Body of pancreas (tissue), 4 donors: Measurements from ENCODE around the gene CFL1. TPM values are rescaled to one million over a fixed set of nuclear protein-coding genes. Genes with fewer than 3 reads are reported as not detected.

ENCODE experiments used
- ATAC-seq: fragments of 150-250 bp; one replicate; pipeline ENCODE4 v1.9.1; 2016
- DNase-seq, 4 donors: peaks; one replicate each; pipeline ENCODE4 v3.0.0-alpha.2; 2019
- H3K27ac ChIP-seq, 4 donors: fragments of 200-600 bp; sonication (generic); 1 replicate in 3 of 4; 2 replicates in 1 of 4; pipeline versions ENCODE4 v1.5.1 to v1.6.1; 2016 to 2019; ENCODE audit warnings: mild to moderate bottlenecking in 1 of 4, mixed read lengths in 1 of 4, moderate library complexity in 1 of 4
- H3K27me3 ChIP-seq, 2 donors: fragments of 200-600 bp; sonication (generic); one replicate each; pipeline ENCODE4 v1.6.0; 2016; ENCODE audit warnings: mild to moderate bottlenecking in 1 of 2
- H3K36me3 ChIP-seq, 2 donors: fragments of 200-600 bp; sonication (generic); replicated peaks in 1 of 2; 2 replicates each; pipeline ENCODE4 v1.5.1; 2016; ENCODE audit warnings: low read depth in 2 of 2; ENCODE audit not compliant: insufficient read depth in 1 of 2
- H3K4me1 ChIP-seq: fragments of 200-600 bp; sonication (generic); one replicate; pipeline ENCODE4 v1.6.0; 2016
- H3K4me3 ChIP-seq, 2 donors: fragments of 200-600 bp; sonication (generic); 1 replicate in 1 of 2; 2 replicates in 1 of 2; pipeline ENCODE4 v1.5.1; 2016 to 2019
- H3K9me3 ChIP-seq, 3 donors: fragments of 200-600 bp; sonication (generic); 1 replicate in 2 of 3; 2 replicates in 1 of 3; pipeline ENCODE4 v1.5.1; 2016
- CTCF ChIP-seq, 7 experiments: fragments of 450-650 bp in 4 of 7; fragments of 200-600 bp in 3 of 7; sonication (generic) in 3 of 7; IDR thresholded peaks; one replicate each; pipeline ENCODE4 v1.5.1; 2016 to 2019; ENCODE audit warnings: antibody characterized with exemption in 7 of 7
- POLR2A ChIP-seq, 3 donors: fragments of 450-650 bp; IDR thresholded peaks; one replicate each; pipeline ENCODE4 v1.6.1; 2016; ENCODE audit warnings: antibody characterized with exemption in 3 of 3, mild to moderate bottlenecking in 2 of 3
- WGBS, 2 donors: methylation state at CpG; one replicate each; pipeline ENCODE4 v1.1.5; 2017; 5-methylcytosine and 5-hydroxymethylcytosine counted together
- intact Hi-C: fragments of 100-400 bp; cut with DNase I; formaldehyde crosslinking; loops from one replicate; pipeline ENCODE4 v1.15.1; 2023
- total RNA-seq, 2 donors: library from RNA; depleted of rRNA; stranded (reverse); fragments of >200 nt; gene quantifications; one replicate each; pipeline ENCODE4 v1.1.0, GENCODE V29; 2016

Gene CFL1
- total RNA-seq, 2 donors from 2014 or later = 190 to 412 TPM

GRCh38 chr11:65857500-65857852 lies 504 bp downstream of the CFL1 start:
- H3K4me1 ChIP-seq = peaks cover 51% of the 10 kb centered on the region
- intact Hi-C loops = no loop called here
- peaks cover 8 to 23% of the 10 kb centered on the region in 2 donors for H3K36me3 ChIP-seq
- TF ChIP-seq CTCF (IDR thresholded peaks at IDR 0.05) = no peak
- no peak for TF ChIP-seq POLR2A (IDR thresholded peaks at IDR 0.05)
- ATAC-seq (no peak), DNase-seq (peak; percentile 39 to 58 (median 44))
- no peaks in the 10 kb centered on the region for H3K27me3 ChIP-seq
- H3K4me3 ChIP-seq = peak overlapping the region; percentile 56 to 74
- no peaks in the 10 kb centered on the region for H3K9me3 ChIP-seq
- peak overlapping the region; percentile 83 to 93 (median 92) for H3K27ac ChIP-seq
- 0% methylated on average over 33 of the region's 49 CpGs; no CpG with 5 or more reads in 1 of the 2 donors for WGBS, 2 donors

GRCh38 chr11:65856689-65857499 lies 1.1 kb downstream of the CFL1 start:
- Histone ChIP-seq H3K4me3 (peak overlapping the region; percentile 56 to 74), H3K27me3 (no peaks in the 10 kb centered on the region), H3K27ac (peak overlapping the region; percentile 83 to 93 (median 92)), H3K4me1 (peaks cover 48% of the 10 kb centered on the region), H3K9me3 (no peaks in the 10 kb centered on the region), H3K36me3 (peaks cover 8 to 26% of the 10 kb centered on the region in 2 donors)
- DNase-seq = peak; percentile 73 to 84 (median 78)
- peak; percentile 31 for ATAC-seq
- 1 to 50% methylated on average over 2 to 49 of the region's 57 CpGs for WGBS, 2 donors
- TF ChIP-seq POLR2A (IDR thresholded peaks at IDR 0.05) (peak; percentile 30 to 56 (median 49)), CTCF (IDR thresholded peaks at IDR 0.05) (peak in 1 of 7 experiments; percentile 5)
- intact Hi-C loops = no loop called here

- Histone ChIP-seq H3K4me1 (peaks cover 39% of the 10 kb centered on the region), H3K36me3 (peaks cover 8 to 26% of the 10 kb centered on the region in 2 donors), H3K27me3 (no peaks in the 10 kb centered on the region), H3K9me3 (no peaks in the 10 kb centered on the region), H3K27ac (no peak overlapping the region), H3K4me3 (no peak overlapping the region)
- WGBS, 2 donors = 84 to 90% methylated on average over 15 of the region's 15 CpGs
- TF ChIP-seq CTCF (IDR thresholded peaks at IDR 0.05) (no peak), POLR2A (IDR thresholded peaks at IDR 0.05) (no peak)
- no peak for DNase-seq
- ATAC-seq = no peak
- intact Hi-C loops = no loop called here
Measured at GRCh38 chr11:65855927-65856363, 2.0 kb downstream of the CFL1 start.

GRCh38 chr11:65854852-65855837 lies 2.8 kb downstream of the CFL1 start:
- TF ChIP-seq POLR2A (IDR thresholded peaks at IDR 0.05) (no peak), CTCF (IDR thresholded peaks at IDR 0.05) (no peak)
- no peak overlapping the region for H3K27ac ChIP-seq
- intact Hi-C loops = no loop called here
- H3K9me3 ChIP-seq = no peaks in the 10 kb centered on the region
- H3K27me3 ChIP-seq = no peaks in the 10 kb centered on the region
- DNase-seq (peak in 1 of 4 donors; percentile 13), ATAC-seq (no peak)
- H3K4me3 ChIP-seq = no peak overlapping the region
- H3K36me3 ChIP-seq = peaks cover 8 to 26% of the 10 kb centered on the region in 2 donors
- peaks cover 38% of the 10 kb centered on the region for H3K4me1 ChIP-seq
- WGBS, 2 donors = 78 to 84% methylated on average over 14 to 15 of the region's 15 CpGs
